ENCODE results near the gene TSPAN9.

GRCh38 chr12:3304436-3305165 is 227.4 kb downstream of the TSPAN9 start:
- no peak for TF ChIP-seq CTCF (IDR thresholded peaks at IDR 0.05)
- no peak for TF ChIP-seq EP300 (IDR thresholded peaks at IDR 0.05)
- TF ChIP-seq POLR2A (IDR thresholded peaks at IDR 0.05), result no peak
- no peak for TF ChIP-seq POLR2AphosphoS5 (IDR thresholded peaks at IDR 0.05)
